Activated CD8-positive, alpha-beta memory T cell treated with anti-CD3 and anti-CD28 coated beads for 1 hour (primary cell): Measurements from ENCODE around the gene KIF1C.
"Not testable (repeated sequence)": the region's sequence is repeated elsewhere in the genome, so short reads cannot be mapped to it uniquely, and the experiment has no call there.

Source experiments
- DNase-seq, 2 donors: peaks; one replicate each; pipeline ENCODE4 v3.0.0-alpha.2; 2020; ENCODE audit warnings: low read depth in 1 of 2; ENCODE audit errors: extremely low read depth in 1 of 2

The KIF1C gene

GRCh38 chr17:5042157-5043022 is 44.6 kb downstream of the KIF1C start:
- DNase-seq, result no peak

GRCh38 chr17:5043524-5043923 is 45.8 kb downstream of the KIF1C start:
- DNase-seq, result no peak

DNA sequence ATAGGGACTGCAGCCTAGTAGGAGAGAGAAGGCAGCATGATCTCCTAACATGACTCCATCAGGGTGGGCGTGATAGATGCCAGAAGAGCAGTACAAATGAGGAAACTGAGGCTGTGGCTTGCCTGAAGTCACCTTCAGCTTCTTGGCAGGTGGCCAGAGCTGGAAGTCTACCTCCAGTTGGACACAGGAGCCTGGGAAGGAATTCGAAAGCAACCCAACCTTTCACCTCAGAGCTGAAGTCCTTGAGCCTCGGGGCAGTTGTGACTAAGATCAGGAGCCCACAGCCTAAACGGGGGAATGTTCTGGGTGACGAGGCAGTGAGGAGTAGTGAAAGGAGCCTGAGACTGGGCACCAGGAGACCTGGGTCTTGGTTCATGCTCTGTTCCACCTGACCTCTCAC is 46.9 kb downstream of the KIF1C start:
- no peak for DNase-seq

- no peak for DNase-seq
Measured at GRCh38 chr17:5045496-5045895, 47.7 kb downstream of the KIF1C start.

- no peak for DNase-seq
Measured at GRCh38 chr17:5047446-5047845, 49.7 kb downstream of the KIF1C start.

- DNase-seq, result peak; percentile 19 to 38
Measured at GRCh38 chr17:5049314-5049841, 51.6 kb downstream of the KIF1C start.

GRCh38 chr17:5050278-5050677 is 52.5 kb downstream of the KIF1C start:
- DNase-seq, result no peak

DNA sequence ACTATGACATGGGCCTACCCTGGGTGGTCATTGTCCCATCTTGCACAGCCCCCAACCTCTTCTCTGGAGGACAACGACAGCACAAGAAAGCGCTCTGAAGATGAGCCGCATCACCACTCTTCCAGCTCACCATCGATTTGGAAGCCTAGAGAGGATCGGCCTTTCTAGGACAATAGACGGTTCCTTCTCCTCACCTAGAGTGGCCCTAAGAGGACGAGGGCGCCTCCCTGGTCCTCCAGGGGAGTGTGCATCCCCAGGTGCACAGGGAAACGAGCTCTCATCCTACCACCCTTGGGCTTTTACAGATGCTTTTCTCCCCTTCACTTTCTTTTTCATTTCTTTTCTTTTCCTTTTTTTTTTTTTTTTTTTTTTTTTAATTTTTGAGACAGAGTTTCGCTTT is 57.8 kb downstream of the KIF1C start:
- no peak for DNase-seq

DNA sequence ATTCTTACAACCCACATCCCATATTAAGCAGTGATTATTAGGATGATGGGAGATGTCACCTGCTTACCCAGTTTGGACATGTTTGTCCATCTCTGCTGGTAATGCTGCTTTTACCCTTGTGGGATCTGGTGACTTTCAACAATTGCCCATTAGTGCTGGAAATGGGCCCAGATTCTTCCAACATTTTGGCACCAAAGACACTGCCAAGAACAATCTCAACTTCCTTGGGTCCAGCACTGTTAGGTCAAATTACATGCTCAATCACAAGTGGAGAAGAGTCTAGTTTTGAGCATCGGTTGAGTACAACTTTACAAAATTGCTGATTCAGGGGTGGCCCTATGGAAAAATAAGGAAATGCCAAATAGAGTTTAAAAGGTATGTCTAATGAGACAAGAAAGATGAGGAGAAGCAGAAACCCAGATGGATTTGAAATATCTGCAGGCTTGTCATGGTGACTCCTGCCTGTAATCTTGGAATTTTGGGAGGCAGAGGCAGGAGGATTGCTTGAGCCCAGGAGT is 67.5 kb downstream of the KIF1C start:
- DNase-seq, result no peak

- no peak for DNase-seq
Measured at GRCh38 chr17:5068236-5068635, 70.5 kb downstream of the KIF1C start.

- DNase-seq, result no peak
Measured at GRCh38 chr17:5069724-5070123, 72.0 kb downstream of the KIF1C start.

GRCh38 chr17:5075472-5075871 is 77.7 kb downstream of the KIF1C start:
- DNase-seq, result not testable (repeated sequence)

DNA sequence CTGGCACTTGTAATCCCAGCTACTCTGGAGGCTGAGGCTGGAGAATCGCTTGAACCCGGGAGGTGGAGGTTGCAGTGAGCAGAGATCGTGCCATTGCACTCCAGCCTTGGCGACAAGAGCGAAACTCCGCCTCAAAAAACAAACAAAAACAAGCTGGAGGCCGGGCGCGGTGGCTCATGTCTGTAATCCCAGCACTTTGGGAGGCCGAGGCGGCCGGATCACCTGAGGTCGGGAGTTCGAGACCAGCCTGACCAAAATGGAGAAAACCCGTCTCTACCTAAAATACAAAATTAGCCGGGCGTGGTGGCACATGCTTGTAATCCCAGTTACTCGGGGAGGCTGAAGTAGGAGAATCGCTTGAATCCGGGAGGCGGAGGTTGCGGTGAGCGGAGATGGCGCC is 79.5 kb downstream of the KIF1C start:
- not testable (repeated sequence) for DNase-seq

DNA sequence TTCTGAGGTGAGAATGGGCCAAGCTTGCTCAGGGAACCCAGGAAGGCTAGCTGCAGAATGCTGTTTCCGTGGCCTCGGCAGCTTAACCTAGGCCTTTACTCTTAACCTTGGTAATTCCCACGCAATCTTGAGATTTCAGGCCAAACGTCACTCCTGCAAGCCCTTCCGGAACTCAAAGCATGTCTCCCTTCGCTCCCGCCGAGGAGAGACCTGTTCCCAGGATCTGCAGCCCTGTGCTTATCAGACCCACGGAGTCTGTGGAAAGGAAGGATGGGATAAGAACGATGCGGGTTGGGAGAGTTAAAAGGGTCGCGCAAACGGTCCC is 80.0 kb downstream of the KIF1C start:
- DNase-seq, result no peak
